SK-N-SH (cell line): ENCODE results near the gene CARS2. TPM values are rescaled to one million over a fixed set of nuclear protein-coding genes. Genes with fewer than 3 reads are reported as not detected.

Source experiments
- CTCF ChIA-PET: fragments of 300-600, 350-600 bp; formaldehyde crosslinking; extraction: SDS; loops from one replicate; lab custom pipeline; 2021; lab: Yijun Ruan, JAX
- POLR2A ChIA-PET: fragments of 350-600 bp; sonication (Branson Sonifier 250); formaldehyde crosslinking; extraction: SDS; loops from one replicate; lab custom pipeline; 2020; ENCODE audit warnings: antibody characterized with exemption, inconsistent platforms; lab: Yijun Ruan, JAX
- DNase-seq: peaks from one replicate; pipeline ENCODE4 v3.0.0; 2012
- H2AFZ ChIP-seq: fragments of 200-600 bp; sonication (generic); 2 replicates; pipeline ENCODE4 v1.8.1; 2016; ENCODE audit warnings: antibody characterized with exemption, mild to moderate bottlenecking, low read depth
- H3F3A ChIP-seq: fragments of 200-600 bp; sonication (generic); replicated peaks from 2 replicates; pipeline ENCODE3; 2016; ENCODE audit warnings: antibody characterized with exemption, mild to moderate bottlenecking; ENCODE audit not compliant: insufficient read depth
- H3K27ac ChIP-seq, 2 experiments: fragments of 200-500 bp in 1 of 2; fragments of 200-600 bp in 1 of 2; sonication (Bioruptor generic) in 1 of 2; sonication (generic), shearing (Covaris generic) in 1 of 2; 2 replicates each; pipeline versions ENCODE4 v1.5.1 to v1.6.1; 2014 to 2016; ENCODE audit warnings: low read depth in 2 of 2, inconsistent platforms in 1 of 2, low read length in 1 of 2, mild to moderate bottlenecking in 1 of 2, mixed read lengths in 1 of 2
- H3K27me3 ChIP-seq: fragments of 200-600 bp; sonication (generic), shearing (Covaris generic); 2 replicates; pipeline ENCODE4 v1.6.1; 2016; ENCODE audit warnings: mixed run types; ENCODE audit not compliant: insufficient read depth
- H3K36me3 ChIP-seq, 2 experiments: fragments of 200-500 bp in 1 of 2; fragments of 200-600 bp in 1 of 2; sonication (Bioruptor generic) in 1 of 2; sonication (generic) in 1 of 2; replicated peaks in 1 of 2; 2 replicates each; pipeline versions ENCODE3 to v1.5.1; 2014 to 2016; ENCODE audit warnings: low read length in 1 of 2, mild to moderate bottlenecking in 1 of 2; ENCODE audit not compliant: insufficient read depth in 2 of 2, control insufficient read depth in 1 of 2
- H3K4me1 ChIP-seq, 2 experiments: fragments of 200-500 bp in 1 of 2; fragments of 200-600 bp in 1 of 2; sonication (Bioruptor generic) in 1 of 2; sonication (generic), shearing (Covaris generic) in 1 of 2; 2 replicates each; pipeline versions ENCODE4 v1.5.1 to v1.6.1; 2014 to 2016; ENCODE audit warnings: low read depth in 1 of 2, low read length in 1 of 2, mixed run types in 1 of 2; ENCODE audit not compliant: insufficient read depth in 2 of 2, control insufficient read depth in 1 of 2
- H3K4me2 ChIP-seq: fragments of 200-600 bp; sonication (generic), shearing (Covaris generic); 2 replicates; pipeline ENCODE4 v1.6.1; 2017; ENCODE audit warnings: mixed run types
- H3K4me3 ChIP-seq, 2 experiments: fragments of 200-500 bp in 1 of 2; fragments of 200-600 bp in 1 of 2; sonication (Bioruptor generic) in 1 of 2; sonication (generic), shearing (Covaris generic) in 1 of 2; 2 replicates each; pipeline versions ENCODE4 v1.5.1 to v1.8.1; 2014 to 2016; ENCODE audit warnings: low read depth in 2 of 2, inconsistent platforms in 1 of 2, low read length in 1 of 2, mild to moderate bottlenecking in 1 of 2, mixed read lengths in 1 of 2, moderate library complexity in 1 of 2
- H3K79me2 ChIP-seq: fragments of 200-600 bp; sonication (generic); 2 replicates; pipeline ENCODE4 v1.8.1; 2017; ENCODE audit warnings: mild to moderate bottlenecking; ENCODE audit not compliant: insufficient read depth
- H3K9ac ChIP-seq: fragments of 200-600 bp; sonication (generic); 2 replicates; pipeline ENCODE4 v1.6.1; 2017; ENCODE audit warnings: mixed run types
- H3K9me2 ChIP-seq: fragments of 200-600 bp; sonication (generic); 2 replicates; pipeline ENCODE4 v1.6.1; 2017; ENCODE audit warnings: mixed run types
- H3K9me3 ChIP-seq: fragments of 200-600 bp; sonication (generic); 2 replicates; pipeline ENCODE4 v1.6.1; 2017; ENCODE audit warnings: mixed run types, mild to moderate bottlenecking, moderate library complexity
- H4K20me1 ChIP-seq: fragments of 200-600 bp; sonication (generic); 2 replicates; pipeline ENCODE4 v1.6.1; 2017; ENCODE audit warnings: mild to moderate bottlenecking, mixed run types; ENCODE audit not compliant: insufficient read depth
- CHD2 ChIP-seq: fragments of 150-350 bp; IDR thresholded peaks from 2 replicates; pipeline ENCODE4 v1.6.1; 2018; ENCODE audit warnings: low read length; ENCODE audit not compliant: partially characterized antibody
- FOSL2 ChIP-seq: IDR thresholded peaks from 2 replicates; pipeline ENCODE4 v1.4.0; 2012; ENCODE audit warnings: low read depth, mild to moderate bottlenecking, moderate library complexity, borderline replicate concordance
- MEF2A ChIP-seq: IDR thresholded peaks from 2 replicates; pipeline ENCODE4 v1.4.0; 2012; ENCODE audit warnings: low read depth, borderline replicate concordance
- NRF1 ChIP-seq: IDR thresholded peaks from 2 replicates; pipeline ENCODE4 v1.6.1; 2012; ENCODE audit warnings: low read depth, mild to moderate bottlenecking, low read length
- POLR2AphosphoS5 ChIP-seq: IDR thresholded peaks from 2 replicates; pipeline ENCODE4 v1.6.1; 2012; ENCODE audit warnings: low read depth, low read length
- RAD21 ChIP-seq: IDR thresholded peaks from 2 replicates; pipeline ENCODE4 v1.6.1; 2012; ENCODE audit warnings: mild to moderate bottlenecking, low read length
- RCOR1 ChIP-seq: fragments of 150-350 bp; IDR thresholded peaks from 2 replicates; pipeline ENCODE4 v1.6.1; 2017; ENCODE audit warnings: antibody characterized with exemption, low read length
- SIN3A ChIP-seq: IDR thresholded peaks from 2 replicates; pipeline ENCODE4 v1.6.1; 2012; ENCODE audit warnings: low read depth, mild to moderate bottlenecking, low read length, moderate library complexity, borderline replicate concordance
- TAF1 ChIP-seq: IDR thresholded peaks from 2 replicates; pipeline ENCODE4 v1.6.1; 2012; ENCODE audit warnings: low read depth, mild to moderate bottlenecking, low read length, moderate library complexity, borderline replicate concordance
- TCF12 ChIP-seq: IDR thresholded peaks from 2 replicates; pipeline ENCODE4 v1.4.0; 2012
- TEAD4 ChIP-seq: IDR thresholded peaks from 2 replicates; pipeline ENCODE4 v1.4.0; 2012; ENCODE audit warnings: mild to moderate bottlenecking, borderline replicate concordance; ENCODE audit not compliant: insufficient read depth
- YY1 ChIP-seq: IDR thresholded peaks from 2 replicates; pipeline ENCODE4 v1.4.0; 2012; ENCODE audit warnings: low read depth, mild to moderate bottlenecking
- WGBS: methylation state at CpG from one replicate; pipeline ENCODE4 v1.1.6; 2017; ENCODE audit warnings: low lambda C conversion rate; 5-methylcytosine and 5-hydroxymethylcytosine counted together
- polyA plus RNA-seq, 3 experiments: library from polyadenylated mRNA; depleted of rRNA; stranded (reverse); fragments of >200 nt; gene quantifications; 2 replicates each; pipeline ENCODE4 v1.2.3, GENCODE V29; 2012
- TF ChIP-seq, protein P1 (sequence below): IDR thresholded peaks from 2 replicates; pipeline ENCODE4 v1.4.0; 2012; ENCODE audit warnings: low read depth, borderline replicate concordance
- TF ChIP-seq, protein P2 (sequence below): IDR thresholded peaks from 2 replicates; pipeline ENCODE4 v1.6.1; 2012; ENCODE audit warnings: mild to moderate bottlenecking, low read depth, low read length, moderate library complexity
- TF ChIP-seq, protein P3 (sequence below): IDR thresholded peaks from 2 replicates; pipeline ENCODE4 v1.4.0; 2012; ENCODE audit warnings: low read depth

Gene CARS2
- polyA plus RNA-seq, 1 of the 3 experiments (the other 2 are of a cell fraction), result 78.6 TPM

DNA sequence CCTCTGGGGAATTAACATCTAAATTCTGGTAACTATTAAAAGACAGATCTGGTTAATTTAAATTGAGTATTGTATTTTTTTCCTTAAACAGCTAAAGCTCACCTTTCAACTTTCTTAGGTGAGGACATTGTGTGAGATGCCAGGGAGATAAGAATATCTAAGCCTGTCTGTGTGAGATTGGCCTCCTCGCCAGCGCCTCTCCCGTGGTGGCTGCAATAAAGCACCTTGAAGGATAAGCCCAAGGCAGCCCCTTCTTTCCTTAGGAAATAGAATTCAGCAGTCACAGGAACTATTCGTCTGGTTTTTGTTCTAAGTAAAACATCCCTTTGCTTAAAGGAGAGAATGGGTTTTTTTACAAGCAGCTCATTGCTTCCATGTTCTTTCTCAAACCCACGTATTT is 66.0 kb downstream of the CARS2 start:
- POLR2A ChIA-PET, result interaction anchor here (0.6 kb wide), 1 partner anchor 1119 kb away, joined by 3 read pairs; no protein-coding TSS in a partner anchor
- Histone ChIP-seq H3K79me2 (peaks cover 10% of the 10 kb centered on the region; the same call in 1 of the 2 replicates), H3K4me2 (no peak overlapping the region), H2AFZ (no peak overlapping the region), H4K20me1 (peaks cover 4% of the 10 kb centered on the region; the same call in 1 of the 2 replicates), H3K9me2 (no peaks in the 10 kb centered on the region), H3K36me3 (peaks cover 32 to 89% of the 10 kb centered on the region in 2 experiments), H3F3A (peaks cover 6% of the 10 kb centered on the region), H3K4me1 (peaks cover 0 to 17% of the 10 kb centered on the region in 2 experiments; a peak in 1 of 4 replicates), H3K27ac (peak overlapping the region in 1 of 2 experiments; percentile 54; a peak in 1 of 4 replicates), H3K4me3 (no peak overlapping the region), H3K9me3 (no peaks in the 10 kb centered on the region), H3K27me3 (no peaks in the 10 kb centered on the region), H3K9ac (no peak overlapping the region)
- DNase-seq, result no peak
- CTCF ChIA-PET, result interaction anchor here (1.0 to 2.2 kb wide), 4 partner anchors 11 to 62 kb away, joined by 3 to 6 read pairs (median 4); no protein-coding TSS in a partner anchor
- TF ChIP-seq NRF1 (no peak), CHD2 (no peak)
- TF ChIP-seq, protein P1, sequence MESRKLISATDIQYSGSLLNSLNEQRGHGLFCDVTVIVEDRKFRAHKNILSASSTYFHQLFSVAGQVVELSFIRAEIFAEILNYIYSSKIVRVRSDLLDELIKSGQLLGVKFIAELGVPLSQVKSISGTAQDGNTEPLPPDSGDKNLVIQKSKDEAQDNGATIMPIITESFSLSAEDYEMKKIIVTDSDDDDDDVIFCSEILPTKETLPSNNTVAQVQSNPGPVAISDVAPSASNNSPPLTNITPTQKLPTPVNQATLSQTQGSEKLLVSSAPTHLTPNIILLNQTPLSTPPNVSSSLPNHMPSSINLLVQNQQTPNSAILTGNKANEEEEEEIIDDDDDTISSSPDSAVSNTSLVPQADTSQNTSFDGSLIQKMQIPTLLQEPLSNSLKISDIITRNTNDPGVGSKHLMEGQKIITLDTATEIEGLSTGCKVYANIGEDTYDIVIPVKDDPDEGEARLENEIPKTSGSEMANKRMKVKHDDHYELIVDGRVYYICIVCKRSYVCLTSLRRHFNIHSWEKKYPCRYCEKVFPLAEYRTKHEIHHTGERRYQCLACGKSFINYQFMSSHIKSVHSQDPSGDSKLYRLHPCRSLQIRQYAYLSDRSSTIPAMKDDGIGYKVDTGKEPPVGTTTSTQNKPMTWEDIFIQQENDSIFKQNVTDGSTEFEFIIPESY, result no peak
- 98% methylated on average over 5 of the region's 5 CpGs for WGBS

DNA sequence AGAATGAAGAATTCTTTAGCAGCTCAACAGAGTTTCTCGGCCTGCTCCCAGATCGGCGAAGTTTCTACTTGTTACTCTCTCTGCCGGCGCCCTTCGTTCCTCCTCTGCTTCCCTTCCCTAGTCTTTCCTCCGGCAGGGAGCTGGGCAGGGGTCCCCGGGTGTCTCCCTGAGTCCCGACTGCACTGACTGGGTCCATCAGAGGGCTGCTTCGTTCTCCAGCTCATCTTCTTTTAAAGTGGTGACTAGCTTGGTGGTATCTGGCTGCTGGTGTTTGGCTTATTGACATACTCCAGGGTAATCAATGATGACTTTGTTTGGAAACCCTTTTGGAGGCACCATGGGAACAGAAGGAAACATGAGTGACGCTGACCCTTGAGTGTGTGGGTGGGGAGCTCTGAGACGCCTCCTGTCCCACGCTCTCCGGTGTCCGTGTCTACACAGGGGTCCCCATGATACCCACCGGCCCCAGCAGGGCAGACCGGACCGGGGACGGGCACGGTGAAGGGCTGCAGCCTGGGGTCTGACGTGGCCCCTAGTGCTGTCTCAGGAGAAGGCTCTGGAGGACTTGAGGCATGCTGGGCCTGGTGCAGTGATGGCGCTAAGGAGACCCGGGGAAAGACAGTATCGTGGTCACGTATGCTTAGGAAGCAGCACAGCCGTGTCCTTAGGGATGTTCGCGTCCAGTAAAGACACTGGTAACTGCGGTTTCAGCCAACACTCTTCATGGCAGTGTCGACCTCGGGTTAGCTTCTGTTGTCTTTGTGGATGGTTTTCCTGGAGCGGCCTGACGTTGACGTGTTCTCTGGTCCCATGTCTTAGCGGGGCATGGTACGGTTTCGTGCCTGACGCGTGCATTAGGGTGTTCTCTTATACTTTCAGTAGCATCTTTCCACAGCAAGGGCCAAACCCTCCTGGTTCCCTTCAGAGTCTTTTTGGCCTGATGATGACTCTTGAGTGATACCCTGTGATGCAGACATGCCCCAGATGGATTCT is 66.8 kb downstream of the CARS2 start:
- DNase-seq, result peak; percentile 35
- Histone ChIP-seq H3K4me2 (no peak overlapping the region), H2AFZ (no peak overlapping the region), H3K79me2 (peaks cover 15% of the 10 kb centered on the region; the same call in 1 of the 2 replicates), H3K36me3 (peaks cover 30 to 91% of the 10 kb centered on the region in 2 experiments), H3K4me1 (peaks cover 0 to 17% of the 10 kb centered on the region in 2 experiments; a peak in 2 of 4 replicates), H3F3A (peaks cover 3% of the 10 kb centered on the region), H3K9ac (no peak overlapping the region), H3K4me3 (no peak overlapping the region), H3K27me3 (no peaks in the 10 kb centered on the region), H3K9me2 (no peaks in the 10 kb centered on the region), H4K20me1 (peaks cover 6% of the 10 kb centered on the region; the same call in 1 of the 2 replicates), H3K9me3 (no peaks in the 10 kb centered on the region), H3K27ac (no peak overlapping the region; a peak in 1 of 4 replicates)
- WGBS, result 91% methylated on average over 38 of the region's 39 CpGs
- POLR2A ChIA-PET, result interaction anchor here (0.6 kb wide), 1 partner anchor 1119 kb away, joined by 3 read pairs; no protein-coding TSS in a partner anchor
- CTCF ChIA-PET, result interaction anchor here (1.4 to 2.2 kb wide), 3 partner anchors 45 to 63 kb away, joined by 3 to 6 read pairs (median 3); no protein-coding TSS in a partner anchor
- TF ChIP-seq TAF1 (no peak), RAD21 (no peak), TCF12 (no peak), TEAD4 (no peak), FOSL2 (no peak), SIN3A (no peak), RCOR1 (no peak), YY1 (no peak), POLR2AphosphoS5 (no peak), MEF2A (no peak)
- TF ChIP-seq, protein P1, result no peak
- TF ChIP-seq, protein P2, sequence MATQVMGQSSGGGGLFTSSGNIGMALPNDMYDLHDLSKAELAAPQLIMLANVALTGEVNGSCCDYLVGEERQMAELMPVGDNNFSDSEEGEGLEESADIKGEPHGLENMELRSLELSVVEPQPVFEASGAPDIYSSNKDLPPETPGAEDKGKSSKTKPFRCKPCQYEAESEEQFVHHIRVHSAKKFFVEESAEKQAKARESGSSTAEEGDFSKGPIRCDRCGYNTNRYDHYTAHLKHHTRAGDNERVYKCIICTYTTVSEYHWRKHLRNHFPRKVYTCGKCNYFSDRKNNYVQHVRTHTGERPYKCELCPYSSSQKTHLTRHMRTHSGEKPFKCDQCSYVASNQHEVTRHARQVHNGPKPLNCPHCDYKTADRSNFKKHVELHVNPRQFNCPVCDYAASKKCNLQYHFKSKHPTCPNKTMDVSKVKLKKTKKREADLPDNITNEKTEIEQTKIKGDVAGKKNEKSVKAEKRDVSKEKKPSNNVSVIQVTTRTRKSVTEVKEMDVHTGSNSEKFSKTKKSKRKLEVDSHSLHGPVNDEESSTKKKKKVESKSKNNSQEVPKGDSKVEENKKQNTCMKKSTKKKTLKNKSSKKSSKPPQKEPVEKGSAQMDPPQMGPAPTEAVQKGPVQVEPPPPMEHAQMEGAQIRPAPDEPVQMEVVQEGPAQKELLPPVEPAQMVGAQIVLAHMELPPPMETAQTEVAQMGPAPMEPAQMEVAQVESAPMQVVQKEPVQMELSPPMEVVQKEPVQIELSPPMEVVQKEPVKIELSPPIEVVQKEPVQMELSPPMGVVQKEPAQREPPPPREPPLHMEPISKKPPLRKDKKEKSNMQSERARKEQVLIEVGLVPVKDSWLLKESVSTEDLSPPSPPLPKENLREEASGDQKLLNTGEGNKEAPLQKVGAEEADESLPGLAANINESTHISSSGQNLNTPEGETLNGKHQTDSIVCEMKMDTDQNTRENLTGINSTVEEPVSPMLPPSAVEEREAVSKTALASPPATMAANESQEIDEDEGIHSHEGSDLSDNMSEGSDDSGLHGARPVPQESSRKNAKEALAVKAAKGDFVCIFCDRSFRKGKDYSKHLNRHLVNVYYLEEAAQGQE, result no peak
- TF ChIP-seq, protein P3, sequence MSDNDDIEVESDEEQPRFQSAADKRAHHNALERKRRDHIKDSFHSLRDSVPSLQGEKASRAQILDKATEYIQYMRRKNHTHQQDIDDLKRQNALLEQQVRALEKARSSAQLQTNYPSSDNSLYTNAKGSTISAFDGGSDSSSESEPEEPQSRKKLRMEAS, result no peak
